Heart left ventricle (tissue), 13 donors: Measurements from ENCODE around the gene ABCA5.

ENCODE experiments used
- CTCF ChIP-seq, 12 donors: fragments of 200-600 bp; sonication (generic) in 4 of 12; IDR thresholded peaks; one replicate each; pipeline versions ENCODE4 v1.5.0 to v1.8.0; 2018 to 2022; ENCODE audit warnings: antibody characterized with exemption in 12 of 12, mild to moderate bottlenecking in 5 of 12
- POLR2A ChIP-seq, 2 donors: fragments of 450-650 bp; IDR thresholded peaks; one replicate each; pipeline ENCODE4 v1.6.1; 2017; ENCODE audit warnings: antibody characterized with exemption in 2 of 2, mild to moderate bottlenecking in 2 of 2, moderate library complexity in 2 of 2
- donor health status: ischemic (EF 13 %, LVEDD 7.1; RV severe dilation, severe dysfunction).
- donor health status: DM: no; HTN: yes; CAD: no.
- donor health status: DM: no; HTN: no; CAD: no.
- donor health status: ischemic (EF 25% LVEDD 6.9; RV normal size, moderate dysfunction).
- donor health status: ischemic (EF 25% LVEDD 5.7; RV mildly dilated, moderate dysfunction).
- donor health status: ischemic (EF 35%, LVEDD 5.7; RV mildly dilated, moderate dysfunction).
- donor health status: nonischemic (EF 11% LVEDD 7.7; RV severe dilation, severe dysfunction).
- donor health status: DM: yes; HTN: yes; CAD: no.
- donor health status: PGD.
- donor health status: ischemic (EF 29% LVEDD 5.4; RV normal size, mild dysfunction).
- donor health status: nonischemic (EF 23%, LVEDD 6.1; RV moderate dilation, normal function).

DNA sequence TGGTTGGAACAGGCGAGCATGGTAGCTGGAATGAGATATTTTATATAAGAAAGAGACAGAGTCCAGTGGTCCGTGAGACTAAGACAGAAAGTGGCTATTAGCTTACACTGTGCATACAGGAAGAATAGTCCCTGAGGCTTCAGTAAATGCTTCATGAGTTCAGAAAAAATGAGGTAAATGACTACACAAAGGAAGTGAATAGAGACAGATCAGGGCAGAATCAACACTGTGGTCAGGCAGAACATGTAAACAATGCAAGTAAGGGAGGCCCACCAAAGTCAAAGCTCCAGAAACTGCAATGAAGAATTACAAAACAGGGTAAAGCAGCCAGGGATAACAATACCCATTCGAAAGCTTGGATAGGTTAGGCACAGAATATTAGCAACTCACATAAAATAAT lies 103.1 kb downstream of the ABCA5 start:
- TF ChIP-seq CTCF (IDR thresholded peaks at IDR 0.05) (no peak), POLR2A (IDR thresholded peaks at IDR 0.05) (no peak)
